ENCODE measurements around the gene LDB2.
"Not testable (repeated sequence)": the region's sequence is repeated elsewhere in the genome, so short reads cannot be mapped to it uniquely, and the experiment has no call there.

Gene LDB2

DNA sequence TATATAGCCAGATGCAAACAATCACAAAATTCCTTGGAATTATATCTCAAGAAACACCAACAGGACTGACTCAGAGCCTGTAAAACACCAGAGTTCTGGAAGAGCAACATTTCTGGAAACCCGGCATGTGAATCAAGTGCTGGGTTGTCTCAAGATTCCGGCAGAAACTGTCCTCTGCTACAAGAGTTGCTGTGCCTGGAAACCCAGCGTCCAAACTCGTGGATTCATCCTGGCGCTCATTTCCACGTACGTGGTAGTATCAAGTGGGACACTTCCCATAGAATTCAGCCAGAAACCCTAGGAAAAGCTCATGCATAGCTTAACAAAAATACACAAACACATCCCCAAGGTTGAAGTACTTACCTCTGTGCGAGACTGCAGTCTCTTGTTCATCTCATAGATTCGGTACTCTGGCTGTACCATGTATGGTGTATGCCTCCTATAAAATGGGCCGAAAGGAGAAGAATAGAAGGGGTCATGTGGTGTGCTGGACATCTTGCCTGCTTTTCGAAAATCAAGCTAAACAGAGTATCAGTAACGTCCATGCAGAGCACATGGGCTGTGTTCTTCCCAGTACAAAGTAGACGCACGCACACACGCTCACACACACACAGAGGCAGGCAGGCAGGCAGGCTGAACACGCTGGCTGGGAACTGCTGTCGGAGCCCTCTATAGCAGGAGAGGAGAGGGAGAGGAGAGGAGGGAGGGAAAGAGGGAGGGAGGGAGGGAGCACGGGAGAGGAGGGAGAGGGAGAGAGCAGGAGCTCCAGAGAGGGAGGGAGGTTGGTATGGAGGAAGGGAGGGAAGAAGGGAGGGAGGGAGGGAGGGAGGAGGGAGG is at the start of gene LDB2:
LDB2 (minus strand) TSS at position 655 of the 837 bp plus-strand sequence.
- TF ChIP-seq, protein P1, sequence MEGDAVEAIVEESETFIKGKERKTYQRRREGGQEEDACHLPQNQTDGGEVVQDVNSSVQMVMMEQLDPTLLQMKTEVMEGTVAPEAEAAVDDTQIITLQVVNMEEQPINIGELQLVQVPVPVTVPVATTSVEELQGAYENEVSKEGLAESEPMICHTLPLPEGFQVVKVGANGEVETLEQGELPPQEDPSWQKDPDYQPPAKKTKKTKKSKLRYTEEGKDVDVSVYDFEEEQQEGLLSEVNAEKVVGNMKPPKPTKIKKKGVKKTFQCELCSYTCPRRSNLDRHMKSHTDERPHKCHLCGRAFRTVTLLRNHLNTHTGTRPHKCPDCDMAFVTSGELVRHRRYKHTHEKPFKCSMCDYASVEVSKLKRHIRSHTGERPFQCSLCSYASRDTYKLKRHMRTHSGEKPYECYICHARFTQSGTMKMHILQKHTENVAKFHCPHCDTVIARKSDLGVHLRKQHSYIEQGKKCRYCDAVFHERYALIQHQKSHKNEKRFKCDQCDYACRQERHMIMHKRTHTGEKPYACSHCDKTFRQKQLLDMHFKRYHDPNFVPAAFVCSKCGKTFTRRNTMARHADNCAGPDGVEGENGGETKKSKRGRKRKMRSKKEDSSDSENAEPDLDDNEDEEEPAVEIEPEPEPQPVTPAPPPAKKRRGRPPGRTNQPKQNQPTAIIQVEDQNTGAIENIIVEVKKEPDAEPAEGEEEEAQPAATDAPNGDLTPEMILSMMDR (IDR thresholded peaks at IDR 0.05; ENCODE audit: extremely low read depth, missing control alignments), result no peak

DNA sequence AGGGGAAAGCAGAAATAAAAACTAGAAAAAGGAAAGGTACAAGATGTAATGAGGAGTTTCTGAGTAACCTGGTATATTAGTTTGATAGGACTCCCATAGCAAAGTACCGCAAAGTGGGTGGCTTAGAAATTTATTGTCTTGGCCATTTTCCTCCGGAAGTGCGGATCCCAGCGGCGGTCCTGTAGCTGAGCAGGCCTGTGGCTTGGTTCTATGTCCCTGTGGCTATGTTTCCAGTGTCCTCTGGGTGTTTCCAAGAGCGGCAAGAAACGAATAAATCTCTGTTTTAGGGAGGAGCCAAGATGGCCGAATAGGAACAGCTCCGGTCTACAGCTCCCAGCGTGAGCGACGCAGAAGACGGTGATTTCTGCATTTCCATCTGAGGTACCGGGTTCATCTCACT is 44.0 kb upstream of the LDB2 start:
- TF ChIP-seq, protein P1 (IDR thresholded peaks at IDR 0.05; ENCODE audit: extremely low read depth, missing control alignments), result no peak
- no peak for DNase-seq (ENCODE audit: low spot score)

More for the DNA sequence above, at the start of gene LDB2:
- DNase-seq (ENCODE audit: low spot score), result no peak

DNA sequence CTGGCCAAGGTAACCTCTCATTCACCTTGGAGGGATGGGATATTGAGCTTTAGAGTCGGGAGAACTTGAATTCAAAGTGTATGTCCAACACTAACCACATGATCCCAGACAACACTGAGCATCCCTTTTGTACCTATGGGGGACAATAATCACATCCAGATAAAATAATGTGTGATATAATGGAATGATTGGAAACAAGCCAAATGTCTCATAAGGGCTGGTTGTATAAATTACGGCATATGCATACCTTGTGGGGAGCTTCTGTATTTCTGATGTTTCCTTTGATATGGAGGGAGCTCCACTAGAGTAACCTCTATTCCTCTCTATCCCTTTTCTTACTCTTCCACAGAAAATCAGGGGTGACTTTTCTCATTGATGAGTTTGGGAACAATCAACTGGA is 40.7 kb upstream of the LDB2 start:
- TF ChIP-seq, protein P1 (IDR thresholded peaks at IDR 0.05; ENCODE audit: extremely low read depth, missing control alignments), result no peak
- no peak for DNase-seq (ENCODE audit: low spot score)

DNA sequence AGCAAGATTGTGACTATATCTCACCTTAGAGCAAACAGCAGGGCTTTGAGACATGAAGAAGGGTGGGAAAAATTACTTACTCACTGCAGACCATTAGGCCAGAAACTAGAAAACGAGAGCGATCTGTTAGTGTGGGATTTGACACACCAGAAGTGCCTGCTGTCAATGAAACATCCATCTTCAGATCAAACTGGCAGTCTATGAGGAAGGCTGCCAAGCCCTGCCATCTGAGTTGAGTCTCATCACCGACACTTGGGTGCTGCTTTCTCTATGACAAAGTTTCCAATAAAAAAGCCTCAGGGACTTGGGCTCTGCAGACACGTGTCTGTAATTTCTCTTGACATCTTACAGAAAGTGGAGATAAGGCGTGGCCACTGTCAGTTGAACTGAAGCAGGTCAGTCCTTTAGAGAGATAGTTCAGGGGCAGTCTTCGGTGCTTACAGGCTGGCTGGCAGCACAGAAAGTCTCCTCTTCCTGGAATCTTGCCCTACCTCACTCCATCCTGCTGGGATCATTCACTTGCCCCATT is 40.1 kb upstream of the LDB2 start:
- no peak for DNase-seq (ENCODE audit: low spot score)
- TF ChIP-seq, protein P1 (IDR thresholded peaks at IDR 0.05; ENCODE audit: extremely low read depth, missing control alignments), result no peak

DNA sequence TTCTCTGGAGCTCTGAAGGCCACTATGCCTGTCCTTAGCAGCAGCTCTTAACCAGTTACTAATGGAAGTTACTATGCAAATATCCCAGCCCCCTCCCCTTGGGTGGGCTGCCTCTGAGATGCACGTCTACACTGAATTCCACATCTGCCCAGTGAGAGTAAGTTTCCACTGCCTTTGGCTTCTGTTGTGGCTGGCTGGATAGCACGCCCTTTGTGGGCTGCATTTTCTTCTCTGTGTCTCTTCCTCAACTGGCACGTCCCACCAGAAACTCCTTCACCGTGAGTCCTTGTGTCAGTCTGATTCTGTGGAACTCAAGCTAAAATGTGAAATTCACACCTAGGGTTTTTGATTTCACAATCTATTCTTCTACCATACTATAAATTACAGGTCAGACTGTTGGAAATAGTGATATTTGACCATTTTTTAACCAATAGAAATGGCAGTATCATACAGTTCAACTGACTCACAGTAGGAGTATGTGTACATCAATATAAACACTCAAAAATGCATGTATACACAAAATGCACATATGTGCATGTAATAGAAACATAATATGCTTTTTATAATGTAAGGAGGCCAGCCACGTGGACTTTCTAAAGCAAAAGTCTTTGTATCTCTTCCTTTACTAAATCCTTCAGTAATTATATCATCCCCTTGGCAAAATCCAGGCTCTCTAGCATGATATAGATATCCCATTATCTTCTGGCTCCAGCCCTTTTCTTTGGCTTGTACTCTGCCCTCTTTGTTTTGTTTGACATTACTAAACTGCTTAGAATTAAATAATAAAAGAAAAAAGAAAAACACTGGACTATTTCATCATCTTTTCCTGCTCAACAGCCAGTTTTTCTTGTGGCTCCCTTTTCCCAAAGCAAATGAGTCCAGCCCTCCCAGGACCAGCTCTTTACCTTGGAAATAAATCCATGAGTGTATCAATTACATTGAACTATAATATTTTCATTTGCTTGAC is 33.2 kb upstream of the LDB2 start:
- DNase-seq (ENCODE audit: low spot score), result no peak
- TF ChIP-seq, protein P1 (IDR thresholded peaks at IDR 0.05; ENCODE audit: extremely low read depth, missing control alignments), result no peak

DNA sequence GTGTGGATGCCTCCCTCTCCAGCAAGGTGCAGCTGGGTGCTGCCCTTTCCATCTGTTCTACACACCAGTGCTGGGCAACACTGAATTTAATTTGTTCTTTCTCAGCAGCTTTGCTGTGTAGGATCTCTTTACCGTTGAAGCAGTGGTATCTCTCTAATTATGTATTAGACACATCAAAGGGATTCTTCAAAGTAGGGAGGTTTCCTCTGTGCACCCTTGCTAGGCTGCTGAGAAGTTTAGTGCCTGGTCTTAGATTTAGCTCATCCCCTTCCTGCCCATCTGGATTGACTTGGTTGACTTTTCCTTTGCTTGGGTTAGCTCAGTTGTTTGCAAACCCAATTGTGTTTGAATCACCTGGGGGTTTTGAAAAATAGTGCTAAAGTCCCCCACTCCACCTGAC is 27.8 kb upstream of the LDB2 start:
- TF ChIP-seq, protein P1 (IDR thresholded peaks at IDR 0.05; ENCODE audit: extremely low read depth, missing control alignments), result no peak
- DNase-seq (ENCODE audit: low spot score), result no peak

DNA sequence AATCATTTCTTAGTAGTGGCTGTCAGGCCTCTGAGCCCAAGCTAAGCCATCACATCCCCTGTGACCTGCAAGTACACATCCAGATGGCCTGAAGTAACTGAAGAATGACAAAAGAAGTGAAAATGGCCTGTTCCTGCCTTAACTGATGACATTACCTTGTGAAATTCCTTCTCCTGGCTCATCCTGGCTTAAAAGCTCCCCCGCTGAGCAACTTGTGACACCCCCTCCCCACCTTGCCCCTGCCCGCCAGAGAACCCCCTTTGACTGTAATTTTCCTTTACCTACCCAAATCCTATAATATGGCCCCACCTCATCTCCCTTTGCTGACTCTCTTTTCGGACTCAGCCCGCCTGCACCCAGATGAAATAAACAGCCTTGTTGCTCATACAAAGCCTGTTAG is 20.3 kb upstream of the LDB2 start:
- not testable (repeated sequence) for DNase-seq (ENCODE audit: low spot score)

Data from GM20000 (cell line).